ENCODE measurements around the gene ASTN2. TPM values are rescaled to one million over a fixed set of nuclear protein-coding genes. Genes with fewer than 3 reads are reported as not detected.

ASTN2 gene, protein sequence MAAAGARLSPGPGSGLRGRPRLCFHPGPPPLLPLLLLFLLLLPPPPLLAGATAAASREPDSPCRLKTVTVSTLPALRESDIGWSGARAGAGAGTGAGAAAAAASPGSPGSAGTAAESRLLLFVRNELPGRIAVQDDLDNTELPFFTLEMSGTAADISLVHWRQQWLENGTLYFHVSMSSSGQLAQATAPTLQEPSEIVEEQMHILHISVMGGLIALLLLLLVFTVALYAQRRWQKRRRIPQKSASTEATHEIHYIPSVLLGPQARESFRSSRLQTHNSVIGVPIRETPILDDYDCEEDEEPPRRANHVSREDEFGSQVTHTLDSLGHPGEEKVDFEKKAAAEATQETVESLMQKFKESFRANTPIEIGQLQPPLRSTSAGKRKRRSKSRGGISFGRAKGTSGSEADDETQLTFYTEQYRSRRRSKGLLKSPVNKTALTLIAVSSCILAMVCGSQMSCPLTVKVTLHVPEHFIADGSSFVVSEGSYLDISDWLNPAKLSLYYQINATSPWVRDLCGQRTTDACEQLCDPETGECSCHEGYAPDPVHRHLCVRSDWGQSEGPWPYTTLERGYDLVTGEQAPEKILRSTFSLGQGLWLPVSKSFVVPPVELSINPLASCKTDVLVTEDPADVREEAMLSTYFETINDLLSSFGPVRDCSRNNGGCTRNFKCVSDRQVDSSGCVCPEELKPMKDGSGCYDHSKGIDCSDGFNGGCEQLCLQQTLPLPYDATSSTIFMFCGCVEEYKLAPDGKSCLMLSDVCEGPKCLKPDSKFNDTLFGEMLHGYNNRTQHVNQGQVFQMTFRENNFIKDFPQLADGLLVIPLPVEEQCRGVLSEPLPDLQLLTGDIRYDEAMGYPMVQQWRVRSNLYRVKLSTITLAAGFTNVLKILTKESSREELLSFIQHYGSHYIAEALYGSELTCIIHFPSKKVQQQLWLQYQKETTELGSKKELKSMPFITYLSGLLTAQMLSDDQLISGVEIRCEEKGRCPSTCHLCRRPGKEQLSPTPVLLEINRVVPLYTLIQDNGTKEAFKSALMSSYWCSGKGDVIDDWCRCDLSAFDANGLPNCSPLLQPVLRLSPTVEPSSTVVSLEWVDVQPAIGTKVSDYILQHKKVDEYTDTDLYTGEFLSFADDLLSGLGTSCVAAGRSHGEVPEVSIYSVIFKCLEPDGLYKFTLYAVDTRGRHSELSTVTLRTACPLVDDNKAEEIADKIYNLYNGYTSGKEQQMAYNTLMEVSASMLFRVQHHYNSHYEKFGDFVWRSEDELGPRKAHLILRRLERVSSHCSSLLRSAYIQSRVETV (N-terminal part only)
- polyA plus RNA-seq (2011; rRNA removed) (6.6 and 7.7 TPM in 2 replicates), polyA minus RNA-seq (2011; rRNA and poly(A)+ RNA removed) (11.8 and 16.7 TPM in 2 replicates)

DNA sequence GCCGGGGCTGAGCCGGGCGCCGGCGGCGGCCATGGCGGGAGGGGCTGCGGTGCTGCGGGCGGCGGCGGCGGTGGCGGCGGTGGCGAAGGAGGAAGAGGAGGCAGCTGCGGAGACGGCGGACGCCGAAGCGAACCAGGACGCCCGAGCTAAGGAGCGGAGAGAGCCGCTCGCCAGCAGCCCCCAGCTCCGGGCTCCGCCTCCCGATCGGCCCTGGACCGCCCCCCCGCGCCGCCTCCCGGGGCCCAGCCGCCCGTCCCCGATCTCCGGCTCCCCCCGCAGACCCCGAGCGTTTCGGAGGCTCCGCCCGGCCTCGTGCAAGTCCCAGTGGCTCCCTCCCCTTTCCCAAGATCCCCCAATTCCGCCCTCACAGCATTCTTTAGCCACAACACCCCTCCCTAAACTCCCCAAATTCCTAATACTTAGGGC lies at the start of gene ASTN2:
TSS of gene ASTN2 (minus strand) at position 152 of the 426 bp plus-strand sequence. CDS start at position 33, 119 bp downstream.
- DNase-seq (ENCODE audit: low read depth, low spot score): no peak
- no peak within 1 kb of the TSS for H3K27ac ChIP-seq (ENCODE audit: low read depth, low read length)
- peaks cover 23% of the 10 kb centered on the region for H3K27me3 ChIP-seq (ENCODE audit: control insufficient read depth, insufficient read depth, low read length)
- H3K9me3 ChIP-seq (ENCODE audit: control insufficient read depth, insufficient read depth, low read length): no peaks in the 10 kb centered on the region; the same call in 1 of the 2 replicates
- H3K4me3 ChIP-seq (ENCODE audit: low read depth, low read length): peak within 1 kb of the TSS; percentile 29
- ChIA-PET CTCF (no interaction called here), POLR2A (no interaction called here)
- TF ChIP-seq, protein P1, sequence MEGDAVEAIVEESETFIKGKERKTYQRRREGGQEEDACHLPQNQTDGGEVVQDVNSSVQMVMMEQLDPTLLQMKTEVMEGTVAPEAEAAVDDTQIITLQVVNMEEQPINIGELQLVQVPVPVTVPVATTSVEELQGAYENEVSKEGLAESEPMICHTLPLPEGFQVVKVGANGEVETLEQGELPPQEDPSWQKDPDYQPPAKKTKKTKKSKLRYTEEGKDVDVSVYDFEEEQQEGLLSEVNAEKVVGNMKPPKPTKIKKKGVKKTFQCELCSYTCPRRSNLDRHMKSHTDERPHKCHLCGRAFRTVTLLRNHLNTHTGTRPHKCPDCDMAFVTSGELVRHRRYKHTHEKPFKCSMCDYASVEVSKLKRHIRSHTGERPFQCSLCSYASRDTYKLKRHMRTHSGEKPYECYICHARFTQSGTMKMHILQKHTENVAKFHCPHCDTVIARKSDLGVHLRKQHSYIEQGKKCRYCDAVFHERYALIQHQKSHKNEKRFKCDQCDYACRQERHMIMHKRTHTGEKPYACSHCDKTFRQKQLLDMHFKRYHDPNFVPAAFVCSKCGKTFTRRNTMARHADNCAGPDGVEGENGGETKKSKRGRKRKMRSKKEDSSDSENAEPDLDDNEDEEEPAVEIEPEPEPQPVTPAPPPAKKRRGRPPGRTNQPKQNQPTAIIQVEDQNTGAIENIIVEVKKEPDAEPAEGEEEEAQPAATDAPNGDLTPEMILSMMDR (IDR thresholded peaks at IDR 0.05; ENCODE audit: low read depth, low read length): no peak

GRCh38 chr9:117462861-117463260 lies 48.0 kb upstream of the ASTN2 start:
- CTCF ChIA-PET: no interaction called here
- H3K4me3 ChIP-seq (ENCODE audit: low read depth, low read length): no peak overlapping the region
- H3K27me3 ChIP-seq (ENCODE audit: control insufficient read depth, insufficient read depth, low read length): no peaks in the 10 kb centered on the region
- no peak for DNase-seq (ENCODE audit: low read depth, low spot score)
- TF ChIP-seq, protein P1 (IDR thresholded peaks at IDR 0.05; ENCODE audit: low read depth, low read length): no peak
- peaks cover 6% of the 10 kb centered on the region; the same call in 1 of the 2 replicates for H3K9me3 ChIP-seq (ENCODE audit: control insufficient read depth, insufficient read depth, low read length)
- POLR2A ChIA-PET: no interaction called here
- no peak overlapping the region for H3K27ac ChIP-seq (ENCODE audit: low read depth, low read length)

GRCh38 chr9:117461386-117461785 lies 46.5 kb upstream of the ASTN2 start:
- POLR2A ChIA-PET: no interaction called here
- Histone ChIP-seq H3K27ac (ENCODE audit: low read depth, low read length) (no peak overlapping the region), H3K27me3 (ENCODE audit: control insufficient read depth, insufficient read depth, low read length) (no peaks in the 10 kb centered on the region), H3K4me3 (ENCODE audit: low read depth, low read length) (no peak overlapping the region), H3K9me3 (ENCODE audit: control insufficient read depth, insufficient read depth, low read length) (peaks cover 6% of the 10 kb centered on the region; the same call in 1 of the 2 replicates)
- CTCF ChIA-PET: no interaction called here
- TF ChIP-seq, protein P1 (IDR thresholded peaks at IDR 0.05; ENCODE audit: low read depth, low read length): no peak
- no peak for DNase-seq (ENCODE audit: low read depth, low spot score)

DNA sequence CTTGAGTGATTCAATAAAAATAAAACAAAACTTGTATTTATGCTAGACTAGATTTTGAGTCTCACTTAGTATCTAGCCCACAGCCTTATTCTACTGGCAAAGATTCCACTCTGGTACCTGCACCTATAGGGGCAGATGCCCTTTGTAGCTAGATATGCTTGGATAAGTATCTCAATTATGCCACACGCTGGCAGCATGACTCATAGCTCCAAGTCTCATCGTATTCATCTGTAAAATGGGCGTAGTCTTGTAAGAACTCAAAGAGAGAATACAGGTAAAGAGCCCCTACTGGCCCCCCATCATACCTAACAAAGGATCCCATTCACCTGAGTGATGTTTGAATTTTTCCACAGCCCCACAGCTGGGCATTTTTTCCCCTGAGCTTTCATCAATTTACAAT lies 45.9 kb upstream of the ASTN2 start:
- Histone ChIP-seq H3K9me3 (ENCODE audit: control insufficient read depth, insufficient read depth, low read length) (peaks cover 6% of the 10 kb centered on the region; the same call in 1 of the 2 replicates), H3K27ac (ENCODE audit: low read depth, low read length) (no peak overlapping the region), H3K4me3 (ENCODE audit: low read depth, low read length) (no peak overlapping the region), H3K27me3 (ENCODE audit: control insufficient read depth, insufficient read depth, low read length) (no peaks in the 10 kb centered on the region)
- CTCF ChIA-PET: no interaction called here
- POLR2A ChIA-PET: no interaction called here
- no peak for DNase-seq (ENCODE audit: low read depth, low spot score)
- TF ChIP-seq, protein P1 (IDR thresholded peaks at IDR 0.05; ENCODE audit: low read depth, low read length): no peak

Data from AG04450 (cell line).